ENCODE data around the gene SH3RF3.

The SH3RF3 gene

GRCh38 chr2:109407276-109408042 lies 278.5 kb downstream of the SH3RF3 start:
- TF ChIP-seq CTCF (IDR thresholded peaks at IDR 0.05; ENCODE audit: insufficient read depth, low read depth, low read length, missing control alignments) = no peak
- DNase-seq (ENCODE audit: low read depth) = no peak
- H3K4me3 ChIP-seq (ENCODE audit: low read depth, low read length) = no peak overlapping the region

DNA sequence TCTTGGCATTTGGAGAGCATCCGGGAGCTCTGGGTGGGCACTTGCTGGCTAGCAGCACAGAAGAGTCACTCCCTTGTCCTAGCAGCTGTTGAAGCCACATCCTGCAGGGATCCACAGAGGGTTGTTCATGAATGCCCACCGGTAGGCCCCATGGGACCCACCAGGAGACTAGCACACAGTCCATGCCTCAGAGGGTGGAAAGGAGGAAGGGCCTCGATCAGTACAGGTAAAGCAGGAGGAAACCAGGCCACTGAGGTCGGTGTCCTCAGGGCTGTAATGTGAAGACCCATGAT lies 279.0 kb downstream of the SH3RF3 start:
- TF ChIP-seq CTCF (IDR thresholded peaks at IDR 0.05; ENCODE audit: insufficient read depth, low read depth, low read length, missing control alignments) = no peak
- DNase-seq (ENCODE audit: low read depth) = no peak
- no peak overlapping the region for H3K4me3 ChIP-seq (ENCODE audit: low read depth, low read length)

DNA sequence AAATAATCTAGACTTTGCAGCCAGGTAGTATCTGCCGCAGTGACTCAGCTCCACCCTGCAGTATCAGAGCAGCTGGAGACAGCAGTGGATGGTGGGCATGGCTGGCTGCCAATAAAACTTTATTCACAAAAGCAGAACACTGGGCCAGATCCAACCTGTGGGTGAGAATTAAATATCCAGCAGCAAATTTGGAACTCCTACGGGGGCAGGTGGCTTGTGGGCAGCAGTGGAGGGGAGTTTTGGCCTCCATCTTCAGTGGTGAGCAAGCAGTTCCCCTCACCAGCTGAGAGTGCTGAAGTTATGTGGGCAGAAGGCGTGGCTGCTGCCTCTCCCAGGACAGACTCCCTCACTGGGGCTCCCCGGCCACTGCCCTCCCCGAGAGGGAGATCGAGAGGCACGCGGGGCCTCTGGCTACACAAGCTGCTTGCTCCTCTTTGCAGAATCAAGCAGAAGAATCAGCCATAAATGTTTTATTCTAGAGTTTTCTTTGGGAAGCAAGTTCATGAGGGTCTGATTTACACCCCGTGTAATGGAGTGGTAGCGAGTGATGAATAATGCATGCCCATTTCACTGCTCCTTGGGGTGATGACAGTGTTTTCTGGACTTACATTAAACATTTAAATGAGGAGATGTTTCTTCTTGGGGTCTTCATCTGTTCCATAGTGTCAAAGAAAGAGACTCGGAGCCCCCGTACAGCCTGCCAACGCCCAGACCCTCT lies 280.5 kb downstream of the SH3RF3 start:
- no peak for DNase-seq (ENCODE audit: low read depth)
- no peak for TF ChIP-seq CTCF (IDR thresholded peaks at IDR 0.05; ENCODE audit: insufficient read depth, low read depth, low read length, missing control alignments)
- H3K4me3 ChIP-seq (ENCODE audit: low read depth, low read length) = no peak overlapping the region

DNA sequence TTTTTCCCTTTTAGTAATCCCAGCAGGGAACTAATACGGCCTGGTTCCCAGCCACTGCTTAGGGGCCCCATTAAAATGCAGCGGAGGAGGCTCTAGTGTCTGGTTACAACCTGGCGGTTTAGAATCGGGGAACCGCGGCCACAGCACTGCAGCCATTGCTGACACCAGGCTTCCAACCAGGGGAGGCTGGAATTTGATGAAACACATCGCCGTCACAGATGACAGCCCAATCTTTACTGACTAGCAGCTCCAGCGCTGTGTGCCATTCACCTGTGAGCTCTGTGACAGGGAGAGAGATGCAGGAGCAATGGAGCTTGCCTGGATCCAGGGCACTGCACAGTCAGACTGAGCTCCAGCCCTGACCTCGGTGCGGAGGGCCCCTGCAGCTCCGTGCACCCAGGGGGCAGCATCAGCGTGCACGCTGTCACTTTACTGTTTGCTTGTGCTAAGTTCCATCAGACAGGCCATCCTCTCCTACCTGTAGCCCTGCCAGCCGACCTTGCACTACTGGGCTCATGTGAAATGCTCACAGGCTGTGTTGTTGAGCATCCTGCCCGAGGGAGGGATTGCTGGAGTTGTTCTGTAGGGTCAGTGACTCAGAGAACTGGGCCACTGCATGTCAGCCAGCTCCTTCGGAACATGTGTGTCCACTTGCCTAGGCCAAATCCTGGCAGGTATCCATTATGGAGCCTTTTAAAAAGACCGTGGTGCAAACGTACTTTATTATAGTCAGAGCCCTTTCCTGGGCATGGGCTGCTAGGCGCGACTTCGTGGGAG lies 281.2 kb downstream of the SH3RF3 start:
- no peak overlapping the region for H3K4me3 ChIP-seq (ENCODE audit: low read depth, low read length)
- DNase-seq (ENCODE audit: low read depth) = no peak
- no peak for TF ChIP-seq CTCF (IDR thresholded peaks at IDR 0.05; ENCODE audit: insufficient read depth, low read depth, low read length, missing control alignments)

DNA sequence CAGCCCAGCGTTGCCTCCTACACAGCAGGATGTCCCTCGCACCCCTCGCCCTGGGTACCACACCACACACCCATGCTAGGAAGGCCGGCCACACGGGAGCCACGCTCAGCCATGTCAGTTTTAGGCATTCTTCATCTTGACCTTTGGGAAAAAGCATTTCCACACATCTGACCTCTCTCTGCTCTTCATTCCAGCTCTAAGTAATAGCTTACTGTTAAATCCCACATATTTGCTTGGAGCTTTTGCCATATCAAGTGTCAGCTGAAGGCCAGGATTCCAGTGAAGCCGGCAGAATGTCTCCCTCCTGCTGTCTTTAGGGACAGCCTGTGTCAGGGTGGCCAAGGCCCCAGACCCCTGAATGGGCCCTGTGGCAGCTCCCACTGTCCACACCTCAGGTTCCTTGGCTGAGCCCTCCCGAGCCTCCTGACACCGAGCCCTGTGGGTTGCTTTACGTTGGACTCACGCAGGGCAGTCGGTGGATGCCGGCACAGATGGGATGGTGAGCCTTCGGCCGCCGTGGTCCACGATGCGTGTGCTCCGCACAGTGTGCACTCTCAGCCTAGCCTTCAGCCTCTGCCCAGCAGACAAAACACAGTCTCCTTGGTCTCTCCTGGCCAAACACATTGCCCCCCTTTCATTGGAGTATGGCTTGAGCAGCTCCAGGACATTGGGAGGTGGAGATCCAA lies 282.8 kb downstream of the SH3RF3 start:
- no peak overlapping the region for H3K4me3 ChIP-seq (ENCODE audit: low read depth, low read length)
- DNase-seq (ENCODE audit: low read depth) = no peak

More for the DNA sequence above, 282.8 kb downstream of the SH3RF3 start:
- no peak for TF ChIP-seq CTCF (IDR thresholded peaks at IDR 0.05; ENCODE audit: insufficient read depth, low read depth, low read length, missing control alignments)
